CD4-positive, alpha-beta memory T cell (primary cell): ENCODE data around the gene CEP135. TPM values are rescaled to one million over a fixed set of nuclear protein-coding genes. Genes with fewer than 3 reads are reported as not detected.
"Not testable (repeated sequence)": the region's sequence is repeated elsewhere in the genome, so short reads cannot be mapped to it uniquely, and the experiment has no call there.

Experiments used
- CTCF ChIA-PET: fragments of 350-600 bp; sonication (Branson Sonifier 250); formaldehyde crosslinking; loops from one replicate; lab custom pipeline; 2021; ENCODE audit warnings: inconsistent platforms; ENCODE audit not compliant: partially characterized antibody; lab: Charles Lee
- POLR2A ChIA-PET: fragments of 350-600 bp; sonication (Branson Sonifier 250); formaldehyde crosslinking; loops from one replicate; lab custom pipeline; 2021; ENCODE audit not compliant: partially characterized antibody; lab: Charles Lee
- DNase-seq, 5 donors: peaks; one replicate each; pipeline versions ENCODE4 v3.0.0 to v3.0.0-alpha.2; 2020 to 2022; ENCODE audit warnings: mixed read lengths in 1 of 5
- H3K27ac ChIP-seq: one replicate; pipeline ENCODE4 v1.7.0; 2013; ENCODE audit warnings: low read depth, low read length
- H3K27me3 ChIP-seq: 2 replicates; pipeline ENCODE4 v1.7.0; 2013; ENCODE audit warnings: mild to moderate bottlenecking, low read length, moderate library complexity; ENCODE audit not compliant: insufficient read depth
- H3K36me3 ChIP-seq: 2 replicates; pipeline ENCODE4 v1.7.0; 2013; ENCODE audit warnings: mild to moderate bottlenecking, low read length, moderate library complexity; ENCODE audit not compliant: insufficient read depth
- H3K4me1 ChIP-seq: 2 replicates; pipeline ENCODE4 v1.7.0; 2013; ENCODE audit warnings: mild to moderate bottlenecking, low read length, moderate library complexity; ENCODE audit not compliant: insufficient read depth
- H3K4me3 ChIP-seq, 2 donors: one replicate each; pipeline ENCODE4 v1.7.0; 2013; ENCODE audit warnings: low read length in 2 of 2, mild to moderate bottlenecking in 1 of 2
- H3K9me3 ChIP-seq, 2 donors: one replicate each; pipeline ENCODE4 v1.7.0; 2013; ENCODE audit warnings: low read length in 2 of 2, control low read depth in 1 of 2; ENCODE audit not compliant: control insufficient read depth in 1 of 2
- H3K27ac Mint-ChIP-seq, 7 donors: one replicate each; pipeline ENCODE4 v1.8.0; 2020 to 2021; ENCODE audit warnings: mixed read lengths in 7 of 7, mild to moderate bottlenecking in 6 of 7, inconsistent platforms in 3 of 7, moderate library complexity in 3 of 7
- H3K27me3 Mint-ChIP-seq, 2 donors: one replicate each; pipeline ENCODE4 v1.8.0; 2020 to 2021; ENCODE audit warnings: mixed read lengths in 2 of 2
- H3K36me3 Mint-ChIP-seq, 2 donors: one replicate each; pipeline ENCODE4 v1.8.0; 2020 to 2021; ENCODE audit warnings: mixed read lengths in 2 of 2, inconsistent platforms in 1 of 2, mild to moderate bottlenecking in 1 of 2
- H3K4me1 Mint-ChIP-seq, 4 donors: one replicate each; pipeline ENCODE4 v1.8.0; 2020 to 2021; ENCODE audit warnings: mixed read lengths in 4 of 4, mild to moderate bottlenecking in 1 of 4
- H3K4me3 Mint-ChIP-seq, 8 donors: one replicate each; pipeline ENCODE4 v1.8.0; 2020 to 2021; ENCODE audit warnings: mixed read lengths in 8 of 8, mild to moderate bottlenecking in 7 of 8, moderate library complexity in 6 of 8, inconsistent platforms in 3 of 8
- H3K9me3 Mint-ChIP-seq, 8 donors: one replicate each; pipeline ENCODE4 v1.8.0; 2020 to 2021; ENCODE audit warnings: mixed read lengths in 8 of 8, mild to moderate bottlenecking in 5 of 8, inconsistent platforms in 3 of 8, moderate library complexity in 1 of 8
- intact Hi-C: fragments of 100-400 bp; cut with micrococcal nuclease; formaldehyde crosslinking; loops from one replicate; pipeline ENCODE4 v1.15.1; 2023
- polyA plus RNA-seq, 2 donors: library from polyadenylated mRNA; unstranded; fragments of 300-500 nt; fragmentation: Illumina TruSeq; gene quantifications; one replicate each; pipeline ENCODE4 v1.2.3, GENCODE V29; 2021
- total RNA-seq, 2 experiments: library from RNA; stranded (reverse); gene quantifications; one replicate each; pipeline ENCODE4 v1.2.3, GENCODE V29; 2021

CEP135 gene
- total and polyA plus RNA-seq, 4 experiments from 2014 or later: 8.6 to 35.9 (median 22.7) TPM

DNA sequence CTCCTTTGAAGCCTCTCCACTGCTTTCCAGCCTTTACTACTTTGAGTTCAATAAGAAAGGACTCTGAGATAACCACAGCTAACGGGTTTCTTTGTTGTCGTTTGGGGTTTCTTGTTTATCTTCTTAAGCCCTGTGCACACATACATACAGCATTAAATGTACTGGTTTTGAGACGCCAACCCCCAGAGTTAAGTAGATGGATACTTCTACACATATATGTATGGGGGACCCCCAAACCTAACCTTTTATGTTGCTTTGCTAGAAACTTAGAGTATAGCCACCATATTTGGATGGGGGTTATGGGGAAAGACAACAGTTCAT lies 697 bp downstream of the CEP135 start:
- H3K27me3 Mint-ChIP-seq: no peaks in the 10 kb centered on the region
- Histone ChIP-seq H3K36me3 (peaks cover 4% of the 10 kb centered on the region), H3K27ac (peak overlapping the region; percentile 71), H3K4me3 (peak overlapping the region; percentile 54 to 65), H3K9me3 (no peaks in the 10 kb centered on the region), H3K27me3 (no peaks in the 10 kb centered on the region), H3K4me1 (peaks cover 45% of the 10 kb centered on the region)
- H3K36me3 Mint-ChIP-seq: peaks cover 18 to 37% of the 10 kb centered on the region in 2 donors
- CTCF ChIA-PET: interaction anchor here (0.7 to 2.9 kb wide), 29 partner anchors 9 to 1028 kb away, joined by 3 to 17 read pairs (median 5); partner anchors contain the start of genes AASDH, EXOC1, NOA1 and PAICS
- POLR2A ChIA-PET: interaction anchor here (0.6 to 3.0 kb wide), 19 partner anchors 9 to 1029 kb away, joined by 3 to 34 read pairs (median 7); partner anchors contain the start of genes AASDH, EXOC1, NOA1 and PAICS
- H3K4me3 Mint-ChIP-seq: peak overlapping the region; percentile 88 to 97 (median 94)
- H3K27ac Mint-ChIP-seq: peak overlapping the region; percentile 93 to 97 (median 97)
- DNase-seq: no peak
- H3K9me3 Mint-ChIP-seq: peaks cover 0 to 4% (median 0%) of the 10 kb centered on the region in 8 donors
- intact Hi-C loops: loop anchor here (2.0 to 5.0 kb wide), 3 partner anchors 43 to 1028 kb away; partner anchors contain the start of genes CLOCK, NOA1 and POLR2B
- peaks cover 32 to 58% (median 48%) of the 10 kb centered on the region in 4 donors for H3K4me1 Mint-ChIP-seq

DNA sequence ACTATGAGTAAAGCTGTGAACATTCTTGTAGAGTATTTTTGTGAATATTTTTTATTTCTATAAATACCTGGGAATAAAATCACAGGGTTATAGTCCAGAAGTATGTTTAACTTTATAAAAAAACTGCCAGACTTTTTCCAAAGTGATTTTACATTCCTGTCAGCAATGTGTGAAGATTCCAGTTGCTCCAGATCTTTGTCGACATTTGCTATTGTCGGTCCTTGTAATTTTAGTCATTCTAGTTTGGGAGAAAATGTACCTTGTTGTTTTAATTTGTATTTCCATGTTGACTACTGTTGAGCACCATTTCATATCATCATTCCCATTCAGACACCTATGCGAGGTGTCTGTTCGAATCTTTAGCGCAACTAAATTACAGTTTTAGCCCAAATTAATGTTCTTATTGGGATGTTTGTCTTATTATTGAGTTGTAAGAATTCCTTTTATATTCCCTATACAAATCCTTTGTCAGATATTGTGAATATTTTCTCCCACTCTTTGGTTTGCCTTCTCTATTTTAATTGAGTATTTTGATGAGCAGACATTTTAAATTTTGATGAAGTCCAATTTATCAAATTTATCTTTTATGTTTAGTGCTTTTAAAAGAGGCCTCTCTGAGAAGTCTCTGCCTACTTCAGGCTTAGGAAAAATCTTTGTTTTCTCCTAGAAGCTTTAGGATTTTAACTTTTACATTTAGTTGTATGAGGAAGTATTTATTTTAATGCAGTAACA lies 2.6 kb downstream of the CEP135 start:
- intact Hi-C loops: no loop called here
- DNase-seq: no peak
- POLR2A ChIA-PET: no interaction called here
- peaks cover 40% of the 10 kb centered on the region for H3K4me1 ChIP-seq
- no peaks in the 10 kb centered on the region for H3K9me3 ChIP-seq
- Mint-ChIP-seq H3K4me3 (peak overlapping the region in 2 of 8 donors; percentile 40 to 61), H3K27ac (peak overlapping the region in 4 of 7 donors; percentile 17 to 97 (median 54)), H3K36me3 (peaks cover 27 to 44% of the 10 kb centered on the region in 2 donors), H3K27me3 (no peaks in the 10 kb centered on the region), H3K9me3 (no peaks in the 10 kb centered on the region), H3K4me1 (peaks cover 33 to 51% (median 41%) of the 10 kb centered on the region in 4 donors)
- no peak overlapping the region for H3K4me3 ChIP-seq
- peaks cover 4% of the 10 kb centered on the region for H3K36me3 ChIP-seq
- CTCF ChIA-PET: no interaction called here
- no peaks in the 10 kb centered on the region for H3K27me3 ChIP-seq
- H3K27ac ChIP-seq: no peak overlapping the region

DNA sequence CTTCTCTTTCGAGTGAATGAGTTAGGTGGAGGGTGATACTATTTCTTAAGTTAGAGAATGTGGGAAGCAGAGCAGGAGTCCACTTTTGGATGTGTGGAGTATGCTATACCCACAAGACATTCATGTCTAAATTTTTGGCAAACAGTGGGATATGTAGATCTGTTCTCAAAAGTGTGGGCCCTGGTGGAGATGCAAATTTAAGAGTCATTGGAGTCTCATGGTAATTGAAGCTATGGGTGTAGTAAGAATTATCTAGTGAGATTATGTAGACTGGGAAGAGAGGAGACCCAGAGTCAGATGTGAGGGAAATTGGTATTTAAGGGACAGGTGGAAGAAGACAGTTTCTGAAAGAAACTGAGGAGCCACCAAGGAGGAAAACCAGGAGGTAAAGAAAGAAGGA lies 7.0 kb downstream of the CEP135 start:
- Histone ChIP-seq H3K27ac (no peak overlapping the region), H3K27me3 (no peaks in the 10 kb centered on the region), H3K4me3 (no peak overlapping the region), H3K4me1 (peaks cover 5% of the 10 kb centered on the region), H3K9me3 (no peaks in the 10 kb centered on the region), H3K36me3 (peaks cover 21% of the 10 kb centered on the region)
- peaks cover 8 to 17% (median 10%) of the 10 kb centered on the region in 4 donors for H3K4me1 Mint-ChIP-seq
- H3K36me3 Mint-ChIP-seq: peaks cover 48 to 65% of the 10 kb centered on the region in 2 donors
- intact Hi-C loops: no loop called here
- no peaks in the 10 kb centered on the region for H3K27me3 Mint-ChIP-seq
- DNase-seq: no peak
- peak overlapping the region in 3 of 7 donors; percentile 9 to 43 (median 9) for H3K27ac Mint-ChIP-seq
- ChIA-PET POLR2A (interaction anchor here (2.3 kb wide), 1 partner anchor 8 kb away, joined by 8 read pairs; no protein-coding TSS in a partner anchor), CTCF (interaction anchor here (1.2 kb wide), 1 partner anchor 8 kb away, joined by 5 read pairs; no protein-coding TSS in a partner anchor)
- H3K9me3 Mint-ChIP-seq: no peaks in the 10 kb centered on the region
- no peak overlapping the region for H3K4me3 Mint-ChIP-seq

DNA sequence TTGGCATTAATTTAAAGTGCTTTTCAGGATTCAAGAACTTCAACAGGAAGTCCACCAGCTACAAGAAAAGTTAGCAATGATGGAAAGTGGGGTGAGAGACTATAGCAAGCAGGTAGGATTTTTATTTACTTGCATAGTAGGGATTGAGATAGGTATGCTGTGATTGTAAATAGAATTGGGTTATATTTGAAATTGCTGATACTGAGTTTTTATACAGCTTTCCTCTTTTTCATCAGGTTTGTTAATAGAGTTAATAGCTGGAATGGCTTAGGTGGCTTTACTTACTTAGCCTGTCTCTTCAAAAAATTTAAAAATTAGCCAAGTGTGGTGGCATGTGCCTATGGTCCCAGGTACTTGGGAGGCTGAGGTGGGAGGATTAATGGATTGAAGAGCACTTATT lies 10.9 kb downstream of the CEP135 start:
- Mint-ChIP-seq H3K9me3 (peaks cover 0 to 2% (median 0%) of the 10 kb centered on the region in 8 donors), H3K27ac (peak overlapping the region in 1 of 7 donors; percentile 1), H3K4me3 (no peak overlapping the region), H3K4me1 (peaks cover 0 to 17% (median 8%) of the 10 kb centered on the region in 4 donors), H3K36me3 (peaks cover 58 to 76% of the 10 kb centered on the region in 2 donors), H3K27me3 (no peaks in the 10 kb centered on the region)
- ChIA-PET CTCF (interaction anchor here (3.1 kb wide), 1 partner anchor 11 kb away, joined by 14 read pairs; the partner anchor contains the start of gene CEP135), POLR2A (interaction anchor here (1.3 kb wide), 1 partner anchor 11 kb away, joined by 4 read pairs; the partner anchor contains the start of gene CEP135)
- no peak for DNase-seq
- Histone ChIP-seq H3K27me3 (no peaks in the 10 kb centered on the region), H3K4me1 (no peaks in the 10 kb centered on the region), H3K9me3 (no peaks in the 10 kb centered on the region), H3K4me3 (no peak overlapping the region), H3K27ac (no peak overlapping the region), H3K36me3 (peaks cover 18% of the 10 kb centered on the region)
- intact Hi-C loops: no loop called here

DNA sequence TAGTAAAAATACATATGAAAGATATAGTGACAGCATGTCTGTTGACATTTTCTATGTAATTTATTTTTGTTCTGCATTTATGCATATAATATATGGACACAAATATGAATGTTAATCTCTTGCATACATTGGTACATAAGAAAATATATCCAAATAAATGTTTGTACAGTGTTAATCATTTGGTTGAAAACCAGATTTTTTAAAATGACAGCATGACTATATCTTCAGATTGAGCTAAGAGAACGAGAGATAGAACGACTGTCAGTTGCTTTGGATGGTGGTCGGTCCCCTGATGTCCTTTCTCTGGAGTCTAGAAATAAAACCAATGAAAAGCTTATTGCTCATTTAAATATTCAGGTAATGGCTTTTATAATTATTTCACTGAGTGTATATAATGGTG lies 15.3 kb downstream of the CEP135 start:
- intact Hi-C loops: no loop called here
- Histone ChIP-seq H3K9me3 (no peaks in the 10 kb centered on the region), H3K27me3 (no peaks in the 10 kb centered on the region), H3K4me3 (no peak overlapping the region), H3K4me1 (no peaks in the 10 kb centered on the region), H3K27ac (no peak overlapping the region), H3K36me3 (peaks cover 4% of the 10 kb centered on the region)
- DNase-seq: no peak
- H3K4me3 Mint-ChIP-seq: no peak overlapping the region
- H3K4me1 Mint-ChIP-seq: peaks cover 0 to 8% (median 5%) of the 10 kb centered on the region in 4 donors
- peaks cover 0 to 2% (median 0%) of the 10 kb centered on the region in 8 donors for H3K9me3 Mint-ChIP-seq
- ChIA-PET POLR2A (no interaction called here), CTCF (interaction anchor here (2.4 kb wide), 1 partner anchor 16 kb away, joined by 14 read pairs; the partner anchor contains the start of gene CEP135)
- peaks cover 55 to 67% of the 10 kb centered on the region in 2 donors for H3K36me3 Mint-ChIP-seq
- H3K27ac Mint-ChIP-seq: no peak overlapping the region
- H3K27me3 Mint-ChIP-seq: no peaks in the 10 kb centered on the region

DNA sequence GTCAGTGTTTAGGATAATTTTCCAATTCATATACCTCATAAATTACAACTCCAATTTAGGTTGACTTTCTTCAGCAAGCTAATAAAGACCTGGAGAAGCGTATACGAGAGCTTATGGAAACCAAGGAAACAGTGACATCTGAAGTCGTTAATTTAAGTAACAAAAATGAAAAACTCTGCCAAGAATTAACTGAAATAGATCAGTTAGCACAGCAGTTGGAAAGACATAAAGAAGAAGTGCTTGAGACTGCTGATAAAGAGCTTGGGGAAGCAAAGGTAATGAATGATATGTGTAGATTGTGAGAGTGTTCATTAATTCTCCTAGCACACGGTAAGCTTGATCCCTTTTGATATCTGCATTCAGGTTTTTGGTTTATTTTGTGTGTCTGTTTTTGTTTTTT lies 16.8 kb downstream of the CEP135 start:
- H3K27me3 ChIP-seq: no peaks in the 10 kb centered on the region
- H3K36me3 Mint-ChIP-seq: peaks cover 53 to 60% of the 10 kb centered on the region in 2 donors
- H3K4me3 Mint-ChIP-seq: no peak overlapping the region
- ChIA-PET CTCF (interaction anchor here (2.4 kb wide), 1 partner anchor 17 kb away, joined by 14 read pairs; the partner anchor contains the start of gene CEP135), POLR2A (interaction anchor here (0.8 kb wide), 1 partner anchor 11 kb away, joined by 3 read pairs; no protein-coding TSS in a partner anchor)
- H3K4me1 ChIP-seq: no peaks in the 10 kb centered on the region
- intact Hi-C loops: no loop called here
- H3K27ac ChIP-seq: no peak overlapping the region
- H3K4me3 ChIP-seq: no peak overlapping the region
- no peak for DNase-seq
- no peaks in the 10 kb centered on the region for H3K27me3 Mint-ChIP-seq
- H3K9me3 ChIP-seq: no peaks in the 10 kb centered on the region
- peaks cover 4% of the 10 kb centered on the region for H3K36me3 ChIP-seq
- H3K9me3 Mint-ChIP-seq: peaks cover 0 to 2% (median 0%) of the 10 kb centered on the region in 8 donors
- H3K4me1 Mint-ChIP-seq: peaks cover 0 to 8% (median 5%) of the 10 kb centered on the region in 4 donors
- peak overlapping the region in 1 of 7 donors; percentile 24 for H3K27ac Mint-ChIP-seq

DNA sequence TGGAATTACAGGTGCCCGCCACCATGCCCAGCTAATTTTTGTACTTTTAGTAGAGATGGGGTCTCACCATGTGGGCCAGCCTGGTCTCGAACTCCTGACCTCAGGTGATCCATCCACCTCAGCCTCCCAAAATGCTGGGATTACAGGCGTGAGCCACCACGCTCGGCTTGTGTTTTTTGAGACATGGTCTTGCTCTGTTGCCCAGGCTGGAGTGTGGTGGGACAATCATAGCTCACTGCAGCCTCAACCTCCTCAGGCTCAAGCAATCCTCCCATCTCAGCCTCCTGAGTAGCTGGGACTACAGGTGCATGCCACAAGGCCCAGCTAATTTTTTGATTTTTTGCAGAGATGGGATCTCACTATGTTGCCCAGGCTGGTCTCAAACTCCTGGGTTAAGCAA lies 17.6 kb downstream of the CEP135 start:
- peaks cover 54 to 63% of the 10 kb centered on the region in 2 donors for H3K36me3 Mint-ChIP-seq
- H3K27ac Mint-ChIP-seq, H3K4me3 Mint-ChIP-seq: not testable (repeated sequence)

More for the DNA sequence above, 17.6 kb downstream of the CEP135 start:
- DNase-seq, intact Hi-C loops, H3K27me3 Mint-ChIP-seq, H3K4me1 ChIP-seq, H3K9me3 ChIP-seq, H3K9me3 Mint-ChIP-seq, H3K36me3 ChIP-seq, H3K4me3 ChIP-seq, H3K27me3 ChIP-seq, H3K27ac ChIP-seq, H3K4me1 Mint-ChIP-seq: not testable (repeated sequence)
- POLR2A ChIA-PET: interaction anchor here (0.8 kb wide), 1 partner anchor 12 kb away, joined by 3 read pairs; no protein-coding TSS in a partner anchor
- CTCF ChIA-PET: interaction anchor here (2.4 kb wide), 1 partner anchor 18 kb away, joined by 14 read pairs; the partner anchor contains the start of gene CEP135
